ENCODE data around the gene ADAMTS2. TPM values are rescaled to one million over a fixed set of nuclear protein-coding genes. Genes with fewer than 3 reads are reported as not detected.

ADAMTS2 gene
- total RNA-seq, 1 experiment from 2014 or later = 3.9 TPM

GRCh38 chr5:179080724-179081123 is 264.5 kb downstream of the ADAMTS2 start:
- CTCF ChIA-PET = no interaction called here
- Histone ChIP-seq H3K4me2 (ENCODE audit: low read length) (no peak overlapping the region), H3K79me2 (ENCODE audit: insufficient read depth, low read length) (no peaks in the 10 kb centered on the region), H4K20me1 (ENCODE audit: insufficient read depth) (no peaks in the 10 kb centered on the region), H3K27ac (ENCODE audit: low read depth, low read length) (no peak overlapping the region), H3K4me1 (ENCODE audit: control insufficient read depth in 1 of 2, insufficient read depth in 2 of 2, low read length in 2 of 2) (no peaks in the 10 kb centered on the region), H3K4me3 (replicated peaks in 1 of 2; ENCODE audit: low read depth in 1 of 2, low read length in 2 of 2) (no peak overlapping the region), H2AFZ (ENCODE audit: low read depth, low read length, poor library complexity, severe bottlenecking) (no peak overlapping the region), H3K27me3 (ENCODE audit: insufficient read depth, low read length) (no peaks in the 10 kb centered on the region), H3K9me2 (ENCODE audit: insufficient read depth) (no peaks in the 10 kb centered on the region), H3K9me3 (ENCODE audit: control insufficient read depth in 1 of 2, insufficient read depth in 1 of 2, low read depth in 1 of 2, low read length in 2 of 2) (peaks cover 20 to 51% of the 10 kb centered on the region in 2 experiments; a peak in 3 of 4 replicates), H3K36me3 (ENCODE audit: control insufficient read depth in 1 of 2, insufficient read depth in 2 of 2, low read length in 2 of 2) (no peaks in the 10 kb centered on the region), H3K9ac (ENCODE audit: low read length) (no peak overlapping the region)
- ATAC-seq (no peak), DNase-seq (ENCODE audit: low read depth, low spot score) (no peak)
- TF ChIP-seq EZH2phosphoT487 (IDR thresholded peaks at IDR 0.05; ENCODE audit: borderline replicate concordance) = no peak
- POLR2A ChIA-PET = no interaction called here
- RAD21 ChIA-PET (ENCODE audit: low non-redundant PET in 1 of 2, low total read pairs in 2 of 2, uncharacterized antibody in 2 of 2, unreplicated experiment in 2 of 2) = no interaction called here
- BruUV-seq (replicated peaks) = no TSS peak
- intact Hi-C loops (cut with micrococcal nuclease) = no loop called here

- Histone ChIP-seq H3K4me1 (ENCODE audit: control insufficient read depth in 1 of 2, insufficient read depth in 2 of 2, low read length in 2 of 2) (no peaks in the 10 kb centered on the region), H3K4me3 (replicated peaks in 1 of 2; ENCODE audit: low read depth in 1 of 2, low read length in 2 of 2) (no peak overlapping the region), H3K79me2 (ENCODE audit: insufficient read depth, low read length) (no peaks in the 10 kb centered on the region), H3K9ac (ENCODE audit: low read length) (no peak overlapping the region), H3K9me2 (ENCODE audit: insufficient read depth) (no peaks in the 10 kb centered on the region), H3K27ac (ENCODE audit: low read depth, low read length) (no peak overlapping the region), H4K20me1 (ENCODE audit: insufficient read depth) (no peaks in the 10 kb centered on the region), H2AFZ (ENCODE audit: low read depth, low read length, poor library complexity, severe bottlenecking) (no peak overlapping the region), H3K4me2 (ENCODE audit: low read length) (no peak overlapping the region), H3K27me3 (ENCODE audit: insufficient read depth, low read length) (no peaks in the 10 kb centered on the region), H3K9me3 (ENCODE audit: control insufficient read depth in 1 of 2, insufficient read depth in 1 of 2, low read depth in 1 of 2, low read length in 2 of 2) (peaks cover 20 to 50% of the 10 kb centered on the region in 2 experiments; a peak in 3 of 4 replicates), H3K36me3 (ENCODE audit: control insufficient read depth in 1 of 2, insufficient read depth in 2 of 2, low read length in 2 of 2) (no peaks in the 10 kb centered on the region)
- CTCF ChIA-PET = no interaction called here
- RAD21 ChIA-PET (ENCODE audit: low non-redundant PET in 1 of 2, low total read pairs in 2 of 2, uncharacterized antibody in 2 of 2, unreplicated experiment in 2 of 2) = no interaction called here
- POLR2A ChIA-PET = no interaction called here
- BruUV-seq (replicated peaks) = no TSS peak
- DNase-seq (ENCODE audit: low read depth, low spot score) = no peak
- ATAC-seq = no peak
- peak; percentile 88 for TF ChIP-seq ZNF274 (IDR thresholded peaks at IDR 0.05; ENCODE audit: low read depth, low read length)
- TF ChIP-seq ZFX (IDR thresholded peaks at IDR 0.05) = no peak
- intact Hi-C loops (cut with micrococcal nuclease) = no loop called here
Measured at GRCh38 chr5:179079165-179079987, 265.9 kb downstream of the ADAMTS2 start.

Data from HCT116 (cell line).